ENCODE data around the gene ERRFI1. TPM values are rescaled to one million over a fixed set of nuclear protein-coding genes. Genes with fewer than 3 reads are reported as not detected.
A peak's percentile ranks its signal among the peaks of the same experiment; 100 is the strongest.
"Not testable (repeated sequence)": the region's sequence is repeated elsewhere in the genome, so short reads cannot be mapped to it uniquely, and the experiment has no call there.

The ERRFI1 gene
- total and polyA plus RNA-seq, 2 experiments from 2014 or later, result 123 to 163 TPM

GRCh38 chr1:8059161-8059622 is 33.1 kb upstream of the ERRFI1 start:
- peaks cover 10% of the 10 kb centered on the region for H3K4me1 ChIP-seq (ENCODE audit: insufficient read depth)
- H3K4me3 ChIP-seq, result no peak overlapping the region
- no peaks in the 10 kb centered on the region for H3K9me3 ChIP-seq (ENCODE audit: low read depth)
- WGBS (ENCODE audit: low lambda C conversion rate, missing lambda C conversion rate), result 83% methylated on average over 6 of the region's 6 CpGs
- H3K36me3 ChIP-seq (replicated peaks; ENCODE audit: insufficient read depth, low read depth), result no peaks in the 10 kb centered on the region
- DNase-seq (ENCODE audit: low spot score), result no peak
- no peak overlapping the region for H2AFZ ChIP-seq
- H3K9me2 ChIP-seq (replicated peaks; ENCODE audit: insufficient read depth), result no peaks in the 10 kb centered on the region
- H3K4me2 ChIP-seq, result no peak overlapping the region
- no peaks in the 10 kb centered on the region for H3K27me3 ChIP-seq
- no peaks in the 10 kb centered on the region for H3K79me2 ChIP-seq
- TF ChIP-seq EZH2phosphoT487 (IDR thresholded peaks at IDR 0.05; ENCODE audit: low read depth, severe bottlenecking, unreplicated experiment) (no peak), CTCF (IDR thresholded peaks at IDR 0.05; ENCODE audit: poor library complexity) (no peak), EZH2 (IDR thresholded peaks at IDR 0.05; ENCODE audit: borderline replicate concordance) (no peak)
- H4K20me1 ChIP-seq (ENCODE audit: insufficient read depth, poor library complexity, severe bottlenecking), result no peaks in the 10 kb centered on the region
- H3K27ac ChIP-seq, result no peak overlapping the region

- H3K4me2 ChIP-seq; H3K27ac ChIP-seq; H3K9me3 ChIP-seq (ENCODE audit: low read depth); H2AFZ ChIP-seq; H3K27me3 ChIP-seq; DNase-seq (ENCODE audit: low spot score); H3K79me2 ChIP-seq; H3K4me1 ChIP-seq (ENCODE audit: insufficient read depth); H3K4me3 ChIP-seq; H3K36me3 ChIP-seq (replicated peaks; ENCODE audit: insufficient read depth, low read depth); H3K9me2 ChIP-seq (replicated peaks; ENCODE audit: insufficient read depth); H4K20me1 ChIP-seq (ENCODE audit: insufficient read depth, poor library complexity, severe bottlenecking): not testable (repeated sequence)
- WGBS (ENCODE audit: low lambda C conversion rate, missing lambda C conversion rate), result 92% methylated on average over 7 of the region's 7 CpGs
Observed at GRCh38 chr1:8057779-8058178, 31.7 kb upstream of the ERRFI1 start.

- 70% methylated on average over 4 of the region's 4 CpGs for WGBS (ENCODE audit: low lambda C conversion rate, missing lambda C conversion rate)
- H4K20me1 ChIP-seq (ENCODE audit: insufficient read depth, poor library complexity, severe bottlenecking), result no peaks in the 10 kb centered on the region
- H3K36me3 ChIP-seq (replicated peaks; ENCODE audit: insufficient read depth, low read depth), result no peaks in the 10 kb centered on the region
- no peak for TF ChIP-seq CTCF (IDR thresholded peaks at IDR 0.05; ENCODE audit: poor library complexity)
- no peak for TF ChIP-seq EZH2phosphoT487 (IDR thresholded peaks at IDR 0.05; ENCODE audit: low read depth, severe bottlenecking, unreplicated experiment)
- no peak for TF ChIP-seq EZH2 (IDR thresholded peaks at IDR 0.05; ENCODE audit: borderline replicate concordance)
- no peak for DNase-seq (ENCODE audit: low spot score)
- H3K9me2 ChIP-seq (replicated peaks; ENCODE audit: insufficient read depth), result no peaks in the 10 kb centered on the region
- H3K27me3 ChIP-seq, result no peaks in the 10 kb centered on the region
- no peak overlapping the region for H3K4me2 ChIP-seq
- H3K4me3 ChIP-seq, result no peak overlapping the region
- peak overlapping the region; percentile 4 for H3K27ac ChIP-seq
- H2AFZ ChIP-seq, result no peak overlapping the region
- no peaks in the 10 kb centered on the region for H3K9me3 ChIP-seq (ENCODE audit: low read depth)
- H3K79me2 ChIP-seq, result no peaks in the 10 kb centered on the region
- no peaks in the 10 kb centered on the region for H3K4me1 ChIP-seq (ENCODE audit: insufficient read depth)
Observed at GRCh38 chr1:8055973-8056372, 29.9 kb upstream of the ERRFI1 start.

DNA sequence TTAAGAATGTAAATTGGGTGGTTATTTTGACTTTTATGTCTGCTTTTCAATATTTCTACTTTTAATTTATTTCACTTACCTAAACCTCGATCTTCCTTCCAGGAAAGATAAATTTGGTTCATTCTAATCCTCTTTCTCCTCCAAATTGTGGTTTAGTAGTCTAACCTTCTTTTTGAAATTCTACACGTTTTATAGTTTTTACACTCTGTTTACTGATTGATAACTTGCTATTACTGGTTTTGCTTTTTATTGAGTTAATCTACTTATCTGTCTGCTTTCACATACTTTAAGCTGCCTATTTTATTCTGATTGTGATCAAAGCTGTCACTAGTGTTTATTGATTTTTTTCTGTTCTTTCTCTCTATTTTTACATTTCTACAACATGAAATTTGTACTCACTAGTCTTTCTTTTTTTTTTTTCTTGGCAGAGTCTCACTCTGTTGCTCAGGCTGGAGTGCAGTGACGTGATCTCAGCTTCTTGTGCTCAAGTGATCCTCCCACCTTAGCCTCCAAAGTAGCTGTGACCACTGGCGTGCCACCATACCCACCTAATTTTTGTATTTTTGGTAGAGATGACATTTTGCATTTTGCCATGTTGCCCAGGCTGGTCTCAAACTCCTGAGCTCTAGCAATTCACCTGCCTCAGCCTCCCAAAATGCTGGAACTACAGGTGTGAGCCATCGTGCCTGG is 27.9 kb upstream of the ERRFI1 start:
- H3K4me1 ChIP-seq (ENCODE audit: insufficient read depth), result no peaks in the 10 kb centered on the region
- H2AFZ ChIP-seq, result no peak overlapping the region
- 70% methylated on average over 5 of the region's 5 CpGs for WGBS (ENCODE audit: low lambda C conversion rate, missing lambda C conversion rate)
- H3K27ac ChIP-seq, result no peak overlapping the region
- TF ChIP-seq CTCF (IDR thresholded peaks at IDR 0.05; ENCODE audit: poor library complexity), result no peak
- no peak for TF ChIP-seq EZH2 (IDR thresholded peaks at IDR 0.05; ENCODE audit: borderline replicate concordance)
- H3K9me2 ChIP-seq (replicated peaks; ENCODE audit: insufficient read depth), result no peaks in the 10 kb centered on the region
- H3K36me3 ChIP-seq (replicated peaks; ENCODE audit: insufficient read depth, low read depth), result no peaks in the 10 kb centered on the region
- no peaks in the 10 kb centered on the region for H4K20me1 ChIP-seq (ENCODE audit: insufficient read depth, poor library complexity, severe bottlenecking)
- no peaks in the 10 kb centered on the region for H3K9me3 ChIP-seq (ENCODE audit: low read depth)
- no peaks in the 10 kb centered on the region for H3K79me2 ChIP-seq
- no peak overlapping the region for H3K4me3 ChIP-seq
- no peak overlapping the region for H3K4me2 ChIP-seq
- H3K27me3 ChIP-seq, result no peaks in the 10 kb centered on the region
- no peak for DNase-seq (ENCODE audit: low spot score)

Measured in hepatocyte (in vitro differentiated cells).